Bone marrow (tissue), 2 donors: ENCODE measurements around the gene GGT5.
A peak's percentile ranks its signal among the peaks of the same experiment; 100 is the strongest.
"Not testable (repeated sequence)": the region's sequence is repeated elsewhere in the genome, so short reads cannot be mapped to it uniquely, and the experiment has no call there.

Source experiments
- DNase-seq, 2 donors: peaks; one replicate each; lab custom pipeline; 2025; lab: John Stamatoyannopoulos, UW

The GGT5 gene

GRCh38 chr22:24232124-24232523, 12.8 kb downstream of the GGT5 start:
- no peak for DNase-seq

GRCh38 chr22:24231706-24232105, 13.2 kb downstream of the GGT5 start:
- DNase-seq = no peak

- peak; percentile 24 to 51 for DNase-seq
Observed at GRCh38 chr22:24230911-24231656, 13.8 kb downstream of the GGT5 start.

GRCh38 chr22:24225951-24226350, 18.9 kb downstream of the GGT5 start:
- DNase-seq = no peak

GRCh38 chr22:24225044-24225601, 19.8 kb downstream of the GGT5 start:
- no peak for DNase-seq

GRCh38 chr22:24224468-24224867, 20.4 kb downstream of the GGT5 start:
- no peak for DNase-seq

GRCh38 chr22:24219750-24220149, 25.1 kb downstream of the GGT5 start:
- no peak for DNase-seq

- DNase-seq = no peak
Observed at GRCh38 chr22:24217384-24217783, 27.5 kb downstream of the GGT5 start.

- no peak for DNase-seq
Observed at GRCh38 chr22:24216541-24217209, 28.2 kb downstream of the GGT5 start.

- DNase-seq = no peak
Observed at GRCh38 chr22:24214467-24215285, 30.2 kb downstream of the GGT5 start.

- DNase-seq = not testable (repeated sequence)
Observed at GRCh38 chr22:24213111-24213510, 31.8 kb downstream of the GGT5 start.

- DNase-seq = not testable (repeated sequence)
Observed at GRCh38 chr22:24211716-24212115, 33.2 kb downstream of the GGT5 start.

- not testable (repeated sequence) for DNase-seq
Observed at GRCh38 chr22:24210409-24210808, 34.5 kb downstream of the GGT5 start.

- no peak for DNase-seq
Observed at GRCh38 chr22:24209687-24210086, 35.2 kb downstream of the GGT5 start.

- no peak for DNase-seq
Observed at GRCh38 chr22:24209016-24209415, 35.9 kb downstream of the GGT5 start.

- peak in 1 of 2 donors; percentile 57 for DNase-seq
Observed at GRCh38 chr22:24208012-24208749, 36.7 kb downstream of the GGT5 start.

GRCh38 chr22:24207264-24208011, 37.4 kb downstream of the GGT5 start:
- no peak for DNase-seq

GRCh38 chr22:24206460-24207263, 38.2 kb downstream of the GGT5 start:
- DNase-seq = not testable (repeated sequence)

GRCh38 chr22:24205438-24206195, 39.3 kb downstream of the GGT5 start:
- DNase-seq = peak in 1 of 2 donors; percentile 50
